B cell (primary cell): ENCODE results near the gene GCNT3. TPM values are rescaled to one million over a fixed set of nuclear protein-coding genes. Genes with fewer than 3 reads are reported as not detected.
A peak's percentile ranks its signal among the peaks of the same experiment; 100 is the strongest.

Experiments
- ATAC-seq: fragments of 200-7000 bp; cut with Tn5 transposase; one replicate; pipeline ENCODE4 v1.10.0; 2021; ENCODE audit warnings: low read depth, mild to moderate bottlenecking, moderate number of reproducible peaks, moderate library complexity
- CTCF ChIA-PET: fragments of 350-600 bp; sonication (Branson Sonifier 250); formaldehyde crosslinking; loops from one replicate; lab custom pipeline; 2021; ENCODE audit warnings: antibody characterized with exemption, inconsistent platforms; lab: Charles Lee
- POLR2A ChIA-PET: fragments of 350-600 bp; sonication (Branson Sonifier 250); formaldehyde crosslinking; loops from one replicate; lab custom pipeline; 2021; ENCODE audit warnings: antibody characterized with exemption; lab: Charles Lee
- DNase-seq: peaks from one replicate; pipeline ENCODE4 v3.0.0; 2013
- H2AFZ ChIP-seq: 2 replicates; pipeline ENCODE4 v1.6.1; 2012; ENCODE audit warnings: mild to moderate bottlenecking, low read depth, low read length; ENCODE audit not compliant: insufficient read depth, poor library complexity, severe bottlenecking
- H3K27ac ChIP-seq, 2 donors: 1 replicate in 1 of 2; 2 replicates in 1 of 2; pipeline ENCODE4 v1.5.1; 2012 to 2013; ENCODE audit warnings: low read length in 2 of 2, mild to moderate bottlenecking in 2 of 2, moderate library complexity in 1 of 2
- H3K27me3 ChIP-seq, 4 experiments: fragments of 200-600 bp in 1 of 4; sonication (generic) in 1 of 4; replicated peaks in 1 of 4; 1 replicate in 2 of 4; 2 replicates in 2 of 4; pipeline versions ENCODE4 v1.6.1 to v1.7.0; 2013 to 2016; ENCODE audit warnings: low read length in 3 of 4, mild to moderate bottlenecking in 2 of 4, mixed read lengths in 1 of 4, moderate library complexity in 1 of 4; ENCODE audit not compliant: insufficient read depth in 4 of 4, control insufficient read depth in 3 of 4; ENCODE audit errors: control extremely low read depth in 1 of 4
- H3K36me3 ChIP-seq, 2 experiments: replicated peaks in 1 of 2; 1 replicate in 1 of 2; 2 replicates in 1 of 2; pipeline versions ENCODE4 v1.6.1 to v1.7.1; 2013; ENCODE audit warnings: low read length in 1 of 2; ENCODE audit not compliant: insufficient read depth in 2 of 2, control insufficient read depth in 1 of 2; ENCODE audit errors: control extremely low read depth in 1 of 2, extremely low read depth in 1 of 2
- H3K4me1 ChIP-seq, 2 donors: fragments of 200-600 bp in 1 of 2; sonication (generic) in 1 of 2; 1 replicate in 1 of 2; 2 replicates in 1 of 2; pipeline versions ENCODE4 v1.5.1 to v1.6.1; 2013 to 2017; ENCODE audit warnings: low read length in 2 of 2; ENCODE audit not compliant: control insufficient read depth in 2 of 2, insufficient read depth in 2 of 2
- H3K4me2 ChIP-seq: replicated peaks from 2 replicates; pipeline ENCODE3; 2012; ENCODE audit warnings: mild to moderate bottlenecking, low read depth, low read length; ENCODE audit not compliant: poor library complexity, severe bottlenecking
- H3K4me3 ChIP-seq, 5 experiments: fragments of 200-600 bp in 1 of 5; sonication (generic) in 1 of 5; 1 replicate in 3 of 5; 2 replicates in 2 of 5; pipeline versions ENCODE4 v1.5.1 to v1.7.0; 2011 to 2016; ENCODE audit warnings: low read length in 4 of 5, mild to moderate bottlenecking in 4 of 5, low read depth in 2 of 5, control low read depth in 1 of 5, moderate library complexity in 1 of 5; ENCODE audit not compliant: insufficient read depth in 1 of 5; ENCODE audit errors: control extremely low read depth in 1 of 5, extremely low read depth in 1 of 5
- H3K79me2 ChIP-seq: fragments of 200-600 bp; sonication (generic); one replicate; pipeline ENCODE4 v1.6.0; 2016; ENCODE audit warnings: low read length; ENCODE audit not compliant: control insufficient read depth, insufficient read depth
- H3K9ac ChIP-seq: fragments of 200-600 bp; sonication (generic); 2 replicates; pipeline ENCODE4 v1.6.1; 2017; ENCODE audit warnings: mild to moderate bottlenecking, low read length, moderate library complexity
- H3K9me3 ChIP-seq, 3 donors: one replicate each; pipeline versions ENCODE4 v1.6.1 to v1.7.1; 2013; ENCODE audit warnings: low read length in 2 of 3; ENCODE audit not compliant: control insufficient read depth in 2 of 3, insufficient read depth in 1 of 3; ENCODE audit errors: control extremely low read depth in 1 of 3
- H4K20me1 ChIP-seq: 2 replicates; pipeline ENCODE4 v1.6.0; 2012; ENCODE audit warnings: mild to moderate bottlenecking, low read length; ENCODE audit not compliant: insufficient read depth, control insufficient read depth, poor library complexity, severe bottlenecking
- H3K27ac Mint-ChIP-seq: one replicate; pipeline ENCODE4 v1.8.0; 2021; ENCODE audit warnings: mixed read lengths
- H3K27me3 Mint-ChIP-seq: one replicate; pipeline ENCODE4 v1.8.0; 2021; ENCODE audit warnings: mixed read lengths
- H3K4me1 Mint-ChIP-seq: one replicate; pipeline ENCODE4 v1.8.0; 2021; ENCODE audit warnings: mixed read lengths
- H3K4me3 Mint-ChIP-seq: one replicate; pipeline ENCODE4 v1.8.0; 2021; ENCODE audit warnings: mixed read lengths
- H3K9me3 Mint-ChIP-seq: one replicate; pipeline ENCODE4 v1.8.0; 2022; ENCODE audit warnings: mixed read lengths; ENCODE audit not compliant: insufficient read depth
- EZH2 ChIP-seq: IDR thresholded peaks from 2 replicates; pipeline ENCODE4 v1.6.1; 2012; ENCODE audit warnings: borderline replicate concordance, low read depth, mild to moderate bottlenecking, moderate library complexity, low read length; ENCODE audit not compliant: insufficient read depth, poor library complexity, severe bottlenecking
- WGBS: methylation state at CpG from one replicate; pipeline ENCODE4 v1.1.5; 2013; ENCODE audit warnings: missing lambda C conversion rate; ENCODE audit not compliant: insufficient coverage; 5-methylcytosine and 5-hydroxymethylcytosine counted together
- intact Hi-C: fragments of 100-400 bp; cut with micrococcal nuclease; formaldehyde crosslinking; loops from one replicate; pipeline ENCODE4 v1.10.0; 2022
- polyA plus RNA-seq: library from polyadenylated mRNA; depleted of rRNA; stranded (reverse); fragments of >200 nt; gene quantifications from 2 replicates; pipeline ENCODE4 v1.2.3, GENCODE V29; 2012
- total RNA-seq, 2 donors: library from RNA; stranded (reverse); fragments of 120-200 nt in 1 of 2; gene quantifications; 1 replicate in 1 of 2; 2 replicates in 1 of 2; pipeline versions ENCODE4 v1.2.3 to v1.2.4, GENCODE V29; 2013 to 2022
- TF ChIP-seq, protein P1 (sequence below): fragments of 200-600 bp; IDR thresholded peaks from one replicate; pipeline ENCODE4 v1.8.0; 2022; ENCODE audit warnings: antibody characterized with exemption, mild to moderate bottlenecking

The GCNT3 gene
- total and polyA plus RNA-seq, 2 donors (not counting 1 experiment from before 2014, with no cell fraction given): not detected

GRCh38 chr15:59618406-59618805, 6.8 kb downstream of the GCNT3 start:
- H3K4me1 Mint-ChIP-seq: peaks cover 14% of the 10 kb centered on the region
- no peak for DNase-seq
- no peak overlapping the region for H3K4me3 ChIP-seq
- no peak for TF ChIP-seq EZH2
- TF ChIP-seq, protein P1, sequence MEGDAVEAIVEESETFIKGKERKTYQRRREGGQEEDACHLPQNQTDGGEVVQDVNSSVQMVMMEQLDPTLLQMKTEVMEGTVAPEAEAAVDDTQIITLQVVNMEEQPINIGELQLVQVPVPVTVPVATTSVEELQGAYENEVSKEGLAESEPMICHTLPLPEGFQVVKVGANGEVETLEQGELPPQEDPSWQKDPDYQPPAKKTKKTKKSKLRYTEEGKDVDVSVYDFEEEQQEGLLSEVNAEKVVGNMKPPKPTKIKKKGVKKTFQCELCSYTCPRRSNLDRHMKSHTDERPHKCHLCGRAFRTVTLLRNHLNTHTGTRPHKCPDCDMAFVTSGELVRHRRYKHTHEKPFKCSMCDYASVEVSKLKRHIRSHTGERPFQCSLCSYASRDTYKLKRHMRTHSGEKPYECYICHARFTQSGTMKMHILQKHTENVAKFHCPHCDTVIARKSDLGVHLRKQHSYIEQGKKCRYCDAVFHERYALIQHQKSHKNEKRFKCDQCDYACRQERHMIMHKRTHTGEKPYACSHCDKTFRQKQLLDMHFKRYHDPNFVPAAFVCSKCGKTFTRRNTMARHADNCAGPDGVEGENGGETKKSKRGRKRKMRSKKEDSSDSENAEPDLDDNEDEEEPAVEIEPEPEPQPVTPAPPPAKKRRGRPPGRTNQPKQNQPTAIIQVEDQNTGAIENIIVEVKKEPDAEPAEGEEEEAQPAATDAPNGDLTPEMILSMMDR: no peak
- peaks cover 11 to 14% of the 10 kb centered on the region in 2 donors for H3K4me1 ChIP-seq
- no peaks in the 10 kb centered on the region for H3K9me3 ChIP-seq
- H3K27me3 Mint-ChIP-seq: peaks cover 21% of the 10 kb centered on the region
- H3K27ac Mint-ChIP-seq: no peak overlapping the region
- H3K4me2 ChIP-seq: no peak overlapping the region
- no peak overlapping the region for H3K4me3 Mint-ChIP-seq
- H4K20me1 ChIP-seq: no peaks in the 10 kb centered on the region
- H2AFZ ChIP-seq: no peak overlapping the region
- H3K9me3 Mint-ChIP-seq: no peaks in the 10 kb centered on the region
- ChIA-PET CTCF (no interaction called here), POLR2A (no interaction called here)
- H3K36me3 ChIP-seq: no peaks in the 10 kb centered on the region
- intact Hi-C loops: no loop called here
- no peaks in the 10 kb centered on the region for H3K79me2 ChIP-seq
- H3K27ac ChIP-seq: no peak overlapping the region
- H3K27me3 ChIP-seq: peaks cover 0 to 16% (median 3%) of the 10 kb centered on the region in 4 experiments
- H3K9ac ChIP-seq: no peak overlapping the region
- WGBS: 100% methylated on average over 1 of the region's 4 CpGs
- ATAC-seq: no peak

DNA sequence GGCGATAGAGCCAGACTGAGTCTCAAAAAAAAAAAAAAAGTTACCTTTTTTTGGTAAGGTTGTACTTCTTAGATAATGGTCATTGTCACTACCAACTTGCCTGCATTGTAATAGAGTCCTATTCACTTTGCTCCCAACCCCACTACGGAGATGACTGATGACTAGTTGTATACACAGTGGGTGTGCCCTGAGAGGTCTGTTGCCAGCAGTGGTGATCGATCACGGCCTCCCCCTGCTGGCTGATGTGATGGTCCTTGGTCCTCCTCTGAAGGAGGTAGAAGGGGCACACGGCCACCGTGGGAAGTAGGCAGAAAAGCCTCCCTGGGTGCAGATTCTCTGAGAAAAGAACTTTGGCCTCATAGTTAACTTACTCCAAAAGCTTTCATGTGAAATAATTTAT, 10.7 kb downstream of the GCNT3 start:
- Histone ChIP-seq H2AFZ (no peak overlapping the region), H3K79me2 (no peaks in the 10 kb centered on the region), H3K27me3 (peaks cover 0 to 19% (median 3%) of the 10 kb centered on the region in 4 experiments), H3K4me1 (no peaks in the 10 kb centered on the region), H4K20me1 (no peaks in the 10 kb centered on the region), H3K9ac (no peak overlapping the region), H3K9me3 (no peaks in the 10 kb centered on the region), H3K4me2 (no peak overlapping the region), H3K27ac (no peak overlapping the region), H3K4me3 (no peak overlapping the region), H3K36me3 (no peaks in the 10 kb centered on the region)
- no peaks in the 10 kb centered on the region for H3K4me1 Mint-ChIP-seq
- TF ChIP-seq EZH2: no peak
- TF ChIP-seq, protein P1: peak; percentile 28
- DNase-seq (peak; percentile 62), ATAC-seq (peak; percentile 80)
- intact Hi-C loops: loop anchor here (1.0 kb wide), 1 partner anchor 90 kb away; no protein-coding TSS in a partner anchor
- WGBS: 0% methylated on average over 2 of the region's 6 CpGs
- H3K27ac Mint-ChIP-seq: no peak overlapping the region
- no peak overlapping the region for H3K4me3 Mint-ChIP-seq
- ChIA-PET CTCF (interaction anchor here (0.7 to 2.4 kb wide), 6 partner anchors 86 to 94 kb away, joined by 3 to 17 read pairs (median 4); no protein-coding TSS in a partner anchor), POLR2A (no interaction called here)
- peaks cover 21% of the 10 kb centered on the region for H3K27me3 Mint-ChIP-seq
- H3K9me3 Mint-ChIP-seq: no peaks in the 10 kb centered on the region
